SJCRH30 (cell line): ENCODE measurements around the gene ZGPAT. TPM values are rescaled to one million over a fixed set of nuclear protein-coding genes. Genes with fewer than 3 reads are reported as not detected.
"Not testable (repeated sequence)": the region's sequence is repeated elsewhere in the genome, so short reads cannot be mapped to it uniquely, and the experiment has no call there.

Experiments used
- DNase-seq, 2 experiments: peaks; one replicate each; pipeline ENCODE4 v3.0.0-alpha.2; 2015 to 2020
- H3K27ac ChIP-seq: fragments of 250-450 bp; sonication (Bioruptor Pico); 2 replicates; pipeline ENCODE4 v1.5.1; 2020; ENCODE audit warnings: mild to moderate bottlenecking, moderate library complexity
- H3K27me3 ChIP-seq: fragments of 250-450 bp; sonication (Bioruptor Pico); 2 replicates; pipeline ENCODE4 v1.5.1; 2020; ENCODE audit warnings: mild to moderate bottlenecking, moderate library complexity
- H3K36me3 ChIP-seq: fragments of 250-450 bp; sonication (Bioruptor Pico); 2 replicates; pipeline ENCODE4 v1.5.1; 2020; ENCODE audit warnings: mild to moderate bottlenecking, moderate library complexity
- H3K4me1 ChIP-seq: fragments of 250-450 bp; sonication (Bioruptor Pico); 2 replicates; pipeline ENCODE4 v1.5.1; 2020; ENCODE audit warnings: mild to moderate bottlenecking, moderate library complexity
- H3K4me3 ChIP-seq: fragments of 250-450 bp; sonication (Bioruptor Pico); 2 replicates; pipeline ENCODE4 v1.5.1; 2020; ENCODE audit warnings: mild to moderate bottlenecking, moderate library complexity
- H3K9me3 ChIP-seq: fragments of 250-450 bp; sonication (Bioruptor Pico); replicated peaks from 2 replicates; pipeline ENCODE4 v1.5.1; 2020; ENCODE audit warnings: mild to moderate bottlenecking, moderate library complexity
- total RNA-seq: library from RNA; depleted of rRNA; stranded (reverse); fragments of >200 nt; shearing (Covaris generic); gene quantifications from 2 replicates; pipeline ENCODE4 v1.2.3, GENCODE V29; 2014; rRNA removed

The ZGPAT gene, protein sequence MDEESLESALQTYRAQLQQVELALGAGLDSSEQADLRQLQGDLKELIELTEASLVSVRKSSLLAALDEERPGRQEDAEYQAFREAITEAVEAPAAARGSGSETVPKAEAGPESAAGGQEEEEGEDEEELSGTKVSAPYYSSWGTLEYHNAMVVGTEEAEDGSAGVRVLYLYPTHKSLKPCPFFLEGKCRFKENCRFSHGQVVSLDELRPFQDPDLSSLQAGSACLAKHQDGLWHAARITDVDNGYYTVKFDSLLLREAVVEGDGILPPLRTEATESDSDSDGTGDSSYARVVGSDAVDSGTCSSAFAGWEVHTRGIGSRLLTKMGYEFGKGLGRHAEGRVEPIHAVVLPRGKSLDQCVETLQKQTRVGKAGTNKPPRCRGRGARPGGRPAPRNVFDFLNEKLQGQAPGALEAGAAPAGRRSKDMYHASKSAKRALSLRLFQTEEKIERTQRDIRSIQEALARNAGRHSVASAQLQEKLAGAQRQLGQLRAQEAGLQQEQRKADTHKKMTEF
- total RNA-seq, result 24.9 and 26.2 TPM in 2 replicates

DNA sequence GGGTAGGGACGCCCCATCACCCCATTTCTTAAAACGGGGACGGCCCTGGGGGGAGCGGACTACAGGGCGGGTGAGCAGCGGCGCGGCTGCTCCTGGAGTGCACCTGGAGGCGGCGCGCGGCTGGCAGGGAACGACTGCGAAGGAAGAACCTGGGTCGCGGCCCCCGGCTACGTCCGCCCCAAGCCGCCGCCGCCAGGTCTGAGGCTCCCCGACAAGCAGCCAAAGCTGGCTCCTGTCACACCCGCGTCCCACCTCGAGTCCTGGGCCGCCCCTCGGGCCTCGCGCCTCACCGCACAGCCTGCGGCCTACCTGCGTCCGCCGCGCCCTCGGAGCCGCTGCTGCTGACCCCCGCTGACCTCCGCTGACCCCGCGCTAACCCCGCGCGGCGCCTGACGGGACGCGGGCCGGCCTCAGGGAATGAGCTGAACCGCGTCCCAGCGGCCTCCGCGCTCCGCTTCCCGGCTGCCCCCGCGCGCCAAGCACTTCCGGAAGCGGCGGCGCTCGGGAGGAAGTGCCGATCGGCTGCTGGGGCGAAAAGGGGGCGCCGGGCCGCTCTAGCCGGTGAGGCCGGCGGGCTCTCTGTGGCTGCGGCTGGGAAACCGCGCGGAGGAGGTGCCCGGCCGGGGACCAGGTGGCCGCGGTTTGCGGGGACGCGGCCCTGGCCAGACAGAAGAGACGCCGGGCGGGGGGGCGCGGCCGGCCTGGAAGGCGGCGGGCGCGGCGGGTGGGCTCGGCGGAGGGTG, at the start of gene ZGPAT, which contains the start of gene ARFRP1:
Gene ZGPAT (plus strand): TSS at position 482 of the 743 bp plus-strand sequence. CDS start 542 bp downstream, outside the sequence.
Gene ARFRP1 (minus strand): TSS at position 419 of the 743 bp plus-strand sequence. CDS start 885 bp downstream, outside the sequence.
- Histone ChIP-seq H3K9me3 (no peaks in the 10 kb centered on the region), H3K36me3 (peaks cover 49% of the 10 kb centered on the region), H3K4me3 (peak within 1 kb of the TSS; percentile 80), H3K27ac (peak within 1 kb of the TSS; percentile 44), H3K27me3 (no peaks in the 10 kb centered on the region), H3K4me1 (no peaks in the 10 kb centered on the region; the same call in 1 of the 2 replicates)
- peak; percentile 89 to 93 for DNase-seq

- Histone ChIP-seq H3K4me3 (peak overlapping the region; percentile 91), H3K4me1 (peaks cover 6% of the 10 kb centered on the region; the same call in 1 of the 2 replicates), H3K27ac (peak overlapping the region; percentile 90), H3K9me3 (no peaks in the 10 kb centered on the region), H3K27me3 (no peaks in the 10 kb centered on the region), H3K36me3 (peaks cover 26% of the 10 kb centered on the region)
- DNase-seq, result no peak
Observed at GRCh38 chr20:63658749-63659187, 49.1 kb upstream of the ZGPAT start.

- H3K9me3 ChIP-seq, result no peaks in the 10 kb centered on the region
- DNase-seq, result no peak
- no peaks in the 10 kb centered on the region for H3K27me3 ChIP-seq
- peak overlapping the region; percentile 91 for H3K4me3 ChIP-seq
- no peak overlapping the region for H3K27ac ChIP-seq
- H3K4me1 ChIP-seq, result peaks cover 6% of the 10 kb centered on the region; the same call in 1 of the 2 replicates
- peaks cover 28% of the 10 kb centered on the region for H3K36me3 ChIP-seq
Observed at GRCh38 chr20:63659370-63659769, 48.5 kb upstream of the ZGPAT start.

- not testable (repeated sequence) for DNase-seq, H3K27me3 ChIP-seq, H3K4me3 ChIP-seq, H3K27ac ChIP-seq, H3K4me1 ChIP-seq, H3K9me3 ChIP-seq
- H3K36me3 ChIP-seq, result peaks cover 28% of the 10 kb centered on the region
Observed at GRCh38 chr20:63660174-63660573, 47.7 kb upstream of the ZGPAT start.

GRCh38 chr20:63660622-63661021, 47.2 kb upstream of the ZGPAT start:
- H3K27me3 ChIP-seq, result no peaks in the 10 kb centered on the region
- H3K27ac ChIP-seq, result no peak overlapping the region
- peaks cover 6% of the 10 kb centered on the region; the same call in 1 of the 2 replicates for H3K4me1 ChIP-seq
- H3K4me3 ChIP-seq, result no peak overlapping the region
- no peaks in the 10 kb centered on the region for H3K9me3 ChIP-seq
- DNase-seq, result no peak
- peaks cover 28% of the 10 kb centered on the region for H3K36me3 ChIP-seq

- Histone ChIP-seq H3K27me3 (no peaks in the 10 kb centered on the region), H3K4me3 (no peak overlapping the region), H3K36me3 (peaks cover 32% of the 10 kb centered on the region), H3K27ac (no peak overlapping the region), H3K4me1 (peaks cover 6% of the 10 kb centered on the region; the same call in 1 of the 2 replicates), H3K9me3 (no peaks in the 10 kb centered on the region)
- DNase-seq, result no peak
Observed at GRCh38 chr20:63661108-63661507, 46.7 kb upstream of the ZGPAT start.

GRCh38 chr20:63661959-63662812, 45.7 kb upstream of the ZGPAT start:
- Histone ChIP-seq H3K27me3 (no peaks in the 10 kb centered on the region), H3K4me3 (no peak overlapping the region), H3K9me3 (no peaks in the 10 kb centered on the region), H3K4me1 (peaks cover 2% of the 10 kb centered on the region; the same call in 1 of the 2 replicates), H3K27ac (no peak overlapping the region), H3K36me3 (peaks cover 40% of the 10 kb centered on the region)
- DNase-seq, result no peak

GRCh38 chr20:63662813-63663189, 45.0 kb upstream of the ZGPAT start:
- no peaks in the 10 kb centered on the region for H3K27me3 ChIP-seq
- H3K36me3 ChIP-seq, result peaks cover 45% of the 10 kb centered on the region
- H3K4me1 ChIP-seq, result no peaks in the 10 kb centered on the region
- DNase-seq, result no peak
- no peak overlapping the region for H3K27ac ChIP-seq
- no peak overlapping the region for H3K4me3 ChIP-seq
- no peaks in the 10 kb centered on the region for H3K9me3 ChIP-seq

- H3K27me3 ChIP-seq, result no peaks in the 10 kb centered on the region
Observed at GRCh38 chr20:63663332-63664066, 44.3 kb upstream of the ZGPAT start.

DNA sequence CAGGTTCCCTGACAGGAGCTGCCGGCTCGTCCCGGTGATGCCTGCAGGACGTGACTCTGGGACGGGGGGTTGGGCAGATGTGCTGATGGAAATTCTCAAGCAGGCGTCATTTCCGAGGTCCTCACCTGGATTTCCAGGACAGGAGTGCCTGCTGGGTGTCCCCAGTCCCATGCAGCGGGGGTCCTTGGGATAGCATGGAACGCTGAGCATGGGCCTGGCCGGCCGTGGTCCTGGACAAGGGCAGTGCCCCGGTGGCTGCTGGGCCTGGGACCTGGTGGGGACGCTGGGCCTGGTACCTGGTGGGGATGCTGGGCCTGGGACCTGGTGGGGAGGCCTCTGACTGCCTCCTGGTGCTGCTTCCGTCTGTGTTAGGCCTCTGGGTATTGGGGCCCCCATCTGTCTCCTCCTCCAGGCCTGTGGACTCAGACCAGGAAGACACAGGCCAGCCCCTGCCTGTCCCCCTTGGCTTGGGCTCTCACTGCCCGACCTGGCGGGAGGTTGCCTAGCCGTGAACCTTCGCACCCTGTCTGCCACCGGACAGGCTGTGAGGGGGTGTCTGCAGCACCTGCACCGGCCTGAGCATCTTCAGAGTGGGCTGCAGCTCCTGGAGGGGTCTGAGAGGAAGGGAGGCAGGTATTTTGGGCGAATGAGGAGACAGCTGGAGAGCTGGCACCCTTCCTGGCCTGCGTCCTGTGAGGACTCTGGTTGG, 43.5 kb upstream of the ZGPAT start:
- peaks cover 60% of the 10 kb centered on the region for H3K36me3 ChIP-seq

More at GRCh38 chr20:63663332-63664066, 44.3 kb upstream of the ZGPAT start:
- H3K36me3 ChIP-seq, result peaks cover 52% of the 10 kb centered on the region
- H3K4me1 ChIP-seq, result no peaks in the 10 kb centered on the region
- no peak overlapping the region for H3K4me3 ChIP-seq
- no peak overlapping the region for H3K27ac ChIP-seq
- DNase-seq, result no peak
- H3K9me3 ChIP-seq, result no peaks in the 10 kb centered on the region

DNA sequence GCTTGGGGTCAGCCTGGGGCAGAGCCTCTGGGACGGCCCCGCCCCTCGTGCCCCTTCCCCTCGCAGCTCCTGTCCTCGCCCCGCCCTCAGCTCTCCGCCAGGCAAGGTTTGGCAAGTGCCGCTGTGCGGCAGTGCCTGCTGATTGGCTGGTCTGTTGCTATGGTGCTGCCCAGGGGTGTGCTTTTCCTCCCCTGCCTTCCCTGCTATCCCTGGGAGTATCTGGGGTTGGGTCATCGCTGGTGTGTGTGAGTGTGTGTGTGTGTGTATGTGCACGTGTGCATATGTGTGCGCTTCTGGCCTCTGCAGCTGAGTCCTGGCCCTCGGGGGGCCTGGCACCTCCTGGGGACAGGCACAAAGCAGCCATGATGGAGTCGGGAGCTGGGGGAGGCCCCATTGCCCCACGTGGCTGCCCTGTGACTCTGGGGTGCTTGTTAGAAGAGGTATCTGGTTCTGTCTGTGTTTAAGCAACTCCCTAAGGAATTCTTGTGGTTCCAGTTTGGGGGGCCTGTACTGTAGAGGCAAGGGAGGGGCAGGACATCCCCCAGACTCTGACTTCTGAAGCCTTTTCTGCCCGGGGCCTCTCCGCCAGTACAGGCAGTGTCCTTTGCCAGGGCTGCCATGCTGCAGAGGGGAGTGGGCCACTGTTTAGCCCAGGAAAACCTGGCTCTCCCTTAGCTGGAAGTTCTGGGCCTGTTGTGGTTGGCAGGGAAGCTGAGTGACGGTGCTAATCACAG, 42.8 kb upstream of the ZGPAT start:
- H3K9me3 ChIP-seq, result no peaks in the 10 kb centered on the region
- DNase-seq, result no peak
- no peak overlapping the region for H3K27ac ChIP-seq
- no peaks in the 10 kb centered on the region for H3K4me1 ChIP-seq
- H3K27me3 ChIP-seq, result no peaks in the 10 kb centered on the region
- peaks cover 61% of the 10 kb centered on the region for H3K36me3 ChIP-seq
- H3K4me3 ChIP-seq, result no peak overlapping the region

More for the DNA sequence above, 43.5 kb upstream of the ZGPAT start:
- no peaks in the 10 kb centered on the region for H3K4me1 ChIP-seq
- no peak overlapping the region for H3K27ac ChIP-seq
- H3K4me3 ChIP-seq, result no peak overlapping the region
- no peak for DNase-seq
- no peaks in the 10 kb centered on the region for H3K9me3 ChIP-seq
- no peaks in the 10 kb centered on the region for H3K27me3 ChIP-seq

DNA sequence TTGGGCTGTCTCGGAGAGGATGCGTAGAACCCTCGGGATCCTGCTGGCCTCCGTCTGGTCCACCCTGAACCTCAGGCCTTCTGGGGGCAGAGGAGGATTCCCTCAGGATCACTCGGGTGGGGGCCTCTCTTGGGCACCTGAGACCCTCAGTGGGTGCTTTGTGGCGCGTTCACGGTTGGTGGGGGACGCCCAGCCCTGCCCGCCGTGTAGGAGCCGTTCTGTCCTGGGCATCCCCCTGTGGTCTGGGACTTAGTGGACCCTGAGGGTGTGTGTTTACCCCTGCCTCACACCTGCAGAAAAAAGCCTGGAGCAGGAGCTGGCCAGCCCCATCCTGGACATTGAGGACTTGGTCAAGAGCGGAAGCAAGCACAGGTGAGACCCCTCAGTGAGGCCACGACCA, 42.1 kb upstream of the ZGPAT start:
- Histone ChIP-seq H3K4me1 (no peaks in the 10 kb centered on the region), H3K4me3 (no peak overlapping the region), H3K27me3 (no peaks in the 10 kb centered on the region), H3K27ac (no peak overlapping the region), H3K9me3 (no peaks in the 10 kb centered on the region), H3K36me3 (peaks cover 58% of the 10 kb centered on the region)
- DNase-seq, result no peak
